ENCODE data around the gene SLC17A7. TPM values are rescaled to one million over a fixed set of nuclear protein-coding genes. Genes with fewer than 3 reads are reported as not detected.

Gene SLC17A7
- total RNA-seq, 2 donors from 2014 or later: 0.59 to 0.67 TPM

DNA sequence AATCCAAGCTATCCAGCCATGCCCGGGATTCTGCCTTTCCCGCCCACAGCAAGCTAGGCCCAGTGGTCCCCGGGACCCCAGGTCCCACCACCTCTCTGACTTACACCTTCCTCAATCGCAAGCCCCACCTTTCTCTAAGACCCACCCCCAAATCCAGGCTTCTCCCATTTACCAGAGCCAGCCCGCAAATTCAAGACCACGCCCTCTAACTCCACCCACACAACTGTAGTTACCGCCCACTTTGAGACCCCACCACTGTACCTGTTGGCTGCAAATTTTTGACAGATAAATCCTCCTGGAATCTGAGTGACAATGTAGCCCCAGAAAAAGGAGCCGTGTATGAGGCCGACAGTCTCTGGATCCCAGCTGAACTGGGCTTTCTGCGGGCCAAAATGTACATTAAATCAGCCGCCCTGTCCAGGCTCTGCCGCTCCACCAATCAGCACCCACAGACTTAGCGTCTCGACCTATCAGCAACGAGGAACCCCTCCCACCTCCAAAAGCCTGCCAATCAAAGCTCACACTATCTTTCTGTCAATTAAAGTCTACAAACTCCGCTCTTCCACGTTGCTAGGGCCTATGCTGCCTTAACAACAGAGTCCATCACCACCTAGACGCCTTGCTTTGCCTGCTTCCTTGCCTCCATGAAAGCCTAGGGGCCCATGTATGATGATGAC is 6.3 kb downstream of the SLC17A7 start:
- DNase-seq (ENCODE audit: low spot score): no peak

DNA sequence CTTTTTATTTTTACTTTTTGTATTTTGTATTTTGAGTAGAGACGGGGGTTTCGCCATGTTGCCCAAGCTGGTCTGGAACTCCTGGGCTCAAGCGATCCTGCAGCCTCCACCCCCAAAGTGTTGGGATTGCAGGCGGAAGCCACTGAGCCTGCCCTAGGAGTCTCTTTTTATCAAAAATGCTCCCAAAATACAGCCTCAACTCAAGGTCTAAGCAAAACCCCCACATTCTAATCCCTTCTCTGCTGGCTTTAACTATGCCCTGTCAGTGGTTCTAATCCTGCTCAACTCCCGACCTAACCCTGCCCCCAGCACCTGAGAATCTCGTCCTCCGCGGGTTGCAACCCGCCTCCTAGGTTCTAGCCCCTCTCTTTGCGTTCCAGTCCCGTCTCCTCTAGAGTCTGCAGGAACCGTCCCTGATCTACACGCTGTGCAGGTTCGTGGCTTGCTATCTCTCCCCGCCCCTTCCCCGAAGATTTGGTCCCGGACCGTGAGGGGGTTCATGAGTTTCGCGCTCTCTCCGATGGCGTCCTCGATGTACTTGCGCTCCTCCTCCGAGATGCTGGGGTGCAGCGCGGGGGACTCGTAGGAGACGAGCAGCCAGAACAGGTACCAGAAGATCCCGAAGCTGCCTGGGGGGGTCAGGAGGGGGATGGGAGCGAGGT is 8.0 kb downstream of the SLC17A7 start:
- no peaks in the 10 kb centered on the region for H3K9me3 ChIP-seq
- TF ChIP-seq, protein P1, sequence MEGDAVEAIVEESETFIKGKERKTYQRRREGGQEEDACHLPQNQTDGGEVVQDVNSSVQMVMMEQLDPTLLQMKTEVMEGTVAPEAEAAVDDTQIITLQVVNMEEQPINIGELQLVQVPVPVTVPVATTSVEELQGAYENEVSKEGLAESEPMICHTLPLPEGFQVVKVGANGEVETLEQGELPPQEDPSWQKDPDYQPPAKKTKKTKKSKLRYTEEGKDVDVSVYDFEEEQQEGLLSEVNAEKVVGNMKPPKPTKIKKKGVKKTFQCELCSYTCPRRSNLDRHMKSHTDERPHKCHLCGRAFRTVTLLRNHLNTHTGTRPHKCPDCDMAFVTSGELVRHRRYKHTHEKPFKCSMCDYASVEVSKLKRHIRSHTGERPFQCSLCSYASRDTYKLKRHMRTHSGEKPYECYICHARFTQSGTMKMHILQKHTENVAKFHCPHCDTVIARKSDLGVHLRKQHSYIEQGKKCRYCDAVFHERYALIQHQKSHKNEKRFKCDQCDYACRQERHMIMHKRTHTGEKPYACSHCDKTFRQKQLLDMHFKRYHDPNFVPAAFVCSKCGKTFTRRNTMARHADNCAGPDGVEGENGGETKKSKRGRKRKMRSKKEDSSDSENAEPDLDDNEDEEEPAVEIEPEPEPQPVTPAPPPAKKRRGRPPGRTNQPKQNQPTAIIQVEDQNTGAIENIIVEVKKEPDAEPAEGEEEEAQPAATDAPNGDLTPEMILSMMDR (IDR thresholded peaks at IDR 0.05): no peak

More for the DNA sequence above, 6.3 kb downstream of the SLC17A7 start:
- Histone ChIP-seq H3K27ac (no peak overlapping the region), H3K4me1 (peaks cover 0 to 6% of the 10 kb centered on the region in 2 donors), H3K27me3 (peaks cover 10 to 23% of the 10 kb centered on the region in 2 donors), H3K9me3 (no peaks in the 10 kb centered on the region), H3K4me3 (no peak overlapping the region), H3K36me3 (no peaks in the 10 kb centered on the region)
- TF ChIP-seq, protein P1 (IDR thresholded peaks at IDR 0.05): no peak

DNA sequence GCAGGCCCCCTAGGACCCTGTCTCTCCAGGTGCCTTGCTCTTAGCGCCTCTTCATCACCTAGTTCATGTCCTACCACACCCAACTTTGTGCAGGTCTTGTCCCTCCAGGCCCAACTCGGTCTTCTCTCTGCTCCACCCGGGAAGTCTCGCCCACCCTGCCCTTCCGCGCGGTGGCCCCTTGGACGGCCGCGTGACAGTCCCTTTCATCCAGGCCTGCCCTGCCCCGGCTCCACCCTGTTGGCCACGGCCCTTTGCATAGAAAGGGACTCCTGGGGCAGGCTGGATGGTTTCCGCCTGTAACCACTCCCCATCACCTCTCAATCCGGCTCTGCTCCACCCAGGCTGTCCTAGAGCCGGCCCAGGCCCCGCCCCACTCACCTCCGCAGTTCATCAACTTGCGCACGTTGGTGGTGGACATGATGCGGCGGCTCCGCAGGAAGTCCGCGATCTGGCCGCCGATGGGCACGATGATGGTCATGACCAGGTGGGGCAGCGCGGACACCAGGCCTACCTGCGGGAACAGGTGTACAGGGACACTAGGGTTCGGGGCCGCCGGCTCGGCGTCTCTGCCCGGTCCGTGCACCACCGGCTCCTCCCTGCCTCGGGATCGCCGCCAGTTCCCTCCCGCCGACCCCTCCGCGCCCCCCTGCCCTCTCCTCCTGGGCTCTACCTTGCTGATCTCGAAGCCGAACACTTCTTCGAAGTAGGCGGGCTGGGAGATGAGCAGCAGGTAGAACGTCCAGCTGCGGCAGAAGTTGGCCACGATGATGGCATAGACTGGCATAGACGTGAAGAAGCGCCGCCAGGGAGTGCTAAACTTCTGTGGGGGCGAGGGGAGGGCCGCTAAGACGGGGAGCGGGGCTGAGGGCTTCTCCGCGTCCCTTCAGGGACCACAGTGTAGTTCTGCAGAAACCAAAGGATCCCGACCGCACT is 8.9 kb downstream of the SLC17A7 start:
- Histone ChIP-seq H3K27me3 (peaks cover 23 to 41% of the 10 kb centered on the region in 2 donors), H3K27ac (no peak overlapping the region), H3K4me1 (peaks cover 0 to 18% of the 10 kb centered on the region in 2 donors), H3K9me3 (no peaks in the 10 kb centered on the region), H3K36me3 (no peaks in the 10 kb centered on the region), H3K4me3 (no peak overlapping the region)
- TF ChIP-seq, protein P1 (IDR thresholded peaks at IDR 0.05): no peak
- no peak for DNase-seq (ENCODE audit: low spot score)

More for the DNA sequence above, 8.0 kb downstream of the SLC17A7 start:
- H3K27ac ChIP-seq: no peak overlapping the region
- DNase-seq (ENCODE audit: low spot score): no peak
- no peaks in the 10 kb centered on the region for H3K36me3 ChIP-seq
- no peak overlapping the region for H3K4me3 ChIP-seq
- H3K27me3 ChIP-seq: peaks cover 13 to 32% of the 10 kb centered on the region in 2 donors
- H3K4me1 ChIP-seq: peaks cover 0 to 11% of the 10 kb centered on the region in 2 donors

DNA sequence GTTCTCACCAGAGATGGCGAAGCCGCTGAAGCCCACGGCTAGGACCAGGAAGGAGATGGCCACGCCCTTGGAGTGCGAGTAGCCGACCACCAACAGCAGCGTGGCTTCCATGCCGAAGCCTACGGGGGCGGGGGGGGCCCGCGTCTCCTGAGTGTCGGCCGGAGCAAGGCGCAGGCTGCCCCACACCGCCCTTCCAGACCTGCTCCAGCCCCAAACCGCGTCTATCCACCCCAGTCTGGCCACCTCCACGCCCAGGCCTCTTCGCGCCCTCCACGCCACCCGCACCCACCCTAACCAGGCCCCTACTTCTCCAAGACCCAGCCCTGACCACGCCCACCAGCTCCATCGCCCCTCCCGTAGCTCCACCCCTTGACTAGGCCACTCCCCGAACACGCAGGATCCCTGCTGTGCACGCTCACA is 10.0 kb downstream of the SLC17A7 start:
- H3K9me3 ChIP-seq: no peaks in the 10 kb centered on the region
- DNase-seq (ENCODE audit: low spot score): no peak
- H3K27ac ChIP-seq: no peak overlapping the region
- H3K4me1 ChIP-seq: peaks cover 0 to 19% of the 10 kb centered on the region in 2 donors
- no peak overlapping the region for H3K4me3 ChIP-seq
- TF ChIP-seq, protein P1 (IDR thresholded peaks at IDR 0.05): no peak
- H3K27me3 ChIP-seq: peaks cover 25 to 50% of the 10 kb centered on the region in 2 donors
- H3K36me3 ChIP-seq: no peaks in the 10 kb centered on the region

DNA sequence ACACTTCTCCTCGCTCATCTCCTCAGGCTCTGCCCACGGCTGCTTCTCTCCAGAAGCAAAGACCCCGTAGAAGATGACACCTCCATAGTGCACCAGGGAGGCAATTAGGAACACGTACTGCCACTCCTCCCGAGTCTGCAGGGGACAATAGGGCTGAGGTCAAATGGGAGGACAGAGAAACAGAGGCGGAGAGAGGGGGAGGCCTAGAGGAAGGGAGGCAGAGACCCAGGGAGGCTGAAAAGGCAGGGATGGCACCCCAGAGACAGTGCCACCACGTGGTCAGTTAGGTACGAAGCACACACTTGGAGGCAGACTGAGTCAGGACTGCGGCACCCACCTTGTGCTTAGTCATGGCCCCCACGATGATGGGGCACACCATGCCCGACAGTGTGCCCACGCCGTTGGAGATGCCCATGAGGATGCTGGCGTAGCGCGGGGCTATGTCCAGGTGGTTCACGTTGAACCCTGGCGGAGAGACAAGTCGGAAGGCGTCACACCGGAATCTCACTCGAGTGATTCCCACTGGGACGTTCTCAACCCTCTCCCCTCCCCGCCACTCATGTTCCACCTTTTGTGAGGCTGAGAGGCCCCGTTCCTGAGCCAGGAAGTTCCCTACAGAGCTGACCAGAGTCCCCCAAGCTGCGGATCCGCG is 10.5 kb downstream of the SLC17A7 start:
- H3K4me3 ChIP-seq: no peak overlapping the region
- DNase-seq (ENCODE audit: low spot score): no peak
- no peaks in the 10 kb centered on the region for H3K36me3 ChIP-seq
- H3K4me1 ChIP-seq: peaks cover 0 to 23% of the 10 kb centered on the region in 2 donors
- TF ChIP-seq, protein P1 (IDR thresholded peaks at IDR 0.05): no peak
- peaks cover 30 to 52% of the 10 kb centered on the region in 2 donors for H3K27me3 ChIP-seq
- H3K9me3 ChIP-seq: no peaks in the 10 kb centered on the region
- H3K27ac ChIP-seq: no peak overlapping the region
